SK-N-MC (cell line): Measurements from ENCODE around the gene SLC39A9.

Source experiments
- EZH2 ChIP-seq: fragments of 200-600 bp; sonication (generic); IDR thresholded peaks from one replicate; pipeline ENCODE4 v1.6.1; 2017; ENCODE audit warnings: antibody characterized with exemption
- FOXP2 ChIP-seq: optimal IDR thresholded peaks from 2 replicates; pipeline ENCODE3; 2011; ENCODE audit warnings: mild to moderate bottlenecking, moderate library complexity; ENCODE audit not compliant: insufficient read depth; ENCODE audit errors: extremely low read length, control extremely low read depth
- POLR2AphosphoS5 ChIP-seq: IDR thresholded peaks from 2 replicates; pipeline ENCODE4 v1.6.1; 2012; ENCODE audit warnings: mild to moderate bottlenecking, low read depth, low read length, borderline replicate concordance

DNA sequence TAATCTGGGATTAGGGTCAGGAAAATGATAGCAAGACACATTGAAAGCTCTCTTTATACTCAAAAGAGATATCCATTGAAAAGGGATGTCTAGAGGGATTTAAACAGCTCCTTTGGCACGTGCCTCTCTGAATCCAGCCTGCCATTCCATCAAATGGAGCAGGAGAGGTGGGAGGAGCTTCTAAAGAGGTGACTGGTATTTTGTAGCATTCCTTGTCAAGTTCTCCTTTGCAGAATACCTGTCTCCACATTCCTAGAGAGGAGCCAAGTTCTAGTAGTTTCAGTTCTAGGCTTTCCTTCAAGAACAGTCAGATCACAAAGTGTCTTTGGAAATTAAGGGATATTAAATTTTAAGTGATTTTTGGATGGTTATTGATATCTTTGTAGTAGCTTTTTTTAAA lies 60.6 kb downstream of the SLC39A9 start:
- TF ChIP-seq POLR2AphosphoS5, result no peak
- TF ChIP-seq EZH2, result no peak
- TF ChIP-seq FOXP2, result no peak
